Measurements from ENCODE around the gene INKA1.
"Not testable (repeated sequence)": the region's sequence is repeated elsewhere in the genome, so short reads cannot be mapped to it uniquely, and the experiment has no call there.

The INKA1 gene

GRCh38 chr3:49813497-49814174 is 10.6 kb downstream of the INKA1 start, which contains the start of gene UBA7:
Gene UBA7, minus strand, starts transcription at chr3:49813953. Its CDS starts 166 bp downstream, at chr3:49813787.
- DNase-seq = no peak

- DNase-seq = not testable (repeated sequence)
These were observed 20.1 kb downstream of the INKA1 start for GRCh38 chr3:49823131-49823530.

- no peak for DNase-seq
These were observed 23.0 kb downstream of the INKA1 start for GRCh38 chr3:49826016-49826415.

GRCh38 chr3:49831341-49831740 is 28.3 kb downstream of the INKA1 start:
- DNase-seq = no peak

- DNase-seq = peak; percentile 71
These were observed 36.2 kb downstream of the INKA1 start for GRCh38 chr3:49839193-49839809.

- no peak for DNase-seq
These were observed 37.3 kb downstream of the INKA1 start for GRCh38 chr3:49840388-49840787.

GRCh38 chr3:49841126-49841696 is 38.1 kb downstream of the INKA1 start:
- DNase-seq = peak; percentile 13

GRCh38 chr3:49841806-49842205 is 38.7 kb downstream of the INKA1 start:
- no peak for DNase-seq

- DNase-seq = no peak
These were observed 39.9 kb downstream of the INKA1 start for GRCh38 chr3:49842843-49843517.

GRCh38 chr3:49844464-49845183 is 41.6 kb downstream of the INKA1 start:
- no peak for DNase-seq

- no peak for DNase-seq
These were observed 42.6 kb downstream of the INKA1 start for GRCh38 chr3:49845694-49846093.
